K562 (cell line): ENCODE data around the gene KIF26B. TPM values are rescaled to one million over a fixed set of nuclear protein-coding genes. Genes with fewer than 3 reads are reported as not detected.

ENCODE experiments used
- ARID2 ChIP-seq: fragments of 450-650 bp; IDR thresholded peaks from 2 replicates; pipeline ENCODE4 v1.6.1; 2017; ENCODE audit warnings: antibody characterized with exemption, mild to moderate bottlenecking
- BRF2 ChIP-seq: IDR thresholded peaks from 3 replicates; pipeline ENCODE4 v1.6.1; 2011; ENCODE audit warnings: borderline replicate concordance, mild to moderate bottlenecking; ENCODE audit not compliant: insufficient read length, insufficient read depth
- CHCHD3 ChIP-seq: fragments of 250-450 bp; sonication (Bioruptor Pico); IDR thresholded peaks from 2 replicates; pipeline ENCODE4 v2.1.2; 2022; ENCODE audit warnings: mild to moderate bottlenecking
- CHD2 ChIP-seq: IDR thresholded peaks from 2 replicates; pipeline ENCODE4 v1.6.1; 2011; ENCODE audit warnings: low read depth, low read length
- E2F4 ChIP-seq: sonication (generic); formaldehyde crosslinking; IDR thresholded peaks from 2 replicates; pipeline ENCODE4 v1.8.0; 2022; ENCODE audit warnings: mild to moderate bottlenecking, low read depth, missing genetic modification reagents
- EP400 ChIP-seq: fragments of 450-650 bp; IDR thresholded peaks from 2 replicates; pipeline ENCODE4 v1.6.1; 2017; ENCODE audit warnings: antibody characterized with exemption, mild to moderate bottlenecking, moderate library complexity
- GABPB2 ChIP-seq: fragments of 250-450 bp; sonication (Bioruptor Pico); conservative IDR thresholded peaks from 2 replicates; pipeline ENCODE4 v1.5.1; 2021; ENCODE audit warnings: mild to moderate bottlenecking
- HMG20B ChIP-seq: fragments of 250-450 bp; sonication (Bioruptor Pico); IDR thresholded peaks from 2 replicates; pipeline ENCODE4 v1.5.0; 2021; ENCODE audit warnings: mild to moderate bottlenecking
- HMGN3 ChIP-seq: IDR thresholded peaks from 2 replicates; pipeline ENCODE4 v1.6.1; 2011; ENCODE audit warnings: borderline replicate concordance, low read depth, mild to moderate bottlenecking, mixed read lengths, low read length; ENCODE audit not compliant: insufficient read length; ENCODE audit errors: extremely low read depth
- L3MBTL2 ChIP-seq: fragments of 450-650 bp; IDR thresholded peaks from 2 replicates; pipeline ENCODE4 v1.6.1; 2016; ENCODE audit warnings: mild to moderate bottlenecking, moderate library complexity
- MAFF ChIP-seq: IDR thresholded peaks from 2 replicates; pipeline ENCODE4 v1.6.1; 2012; ENCODE audit warnings: low read length, improper control_type of control experiment
- MCM7 ChIP-seq, 2 experiments: fragments of 450-650 bp; IDR thresholded peaks; 2 replicates each; pipeline ENCODE4 v1.6.1; 2016 to 2018
- MNT ChIP-seq, 2 experiments: fragments of 450-650 bp; conservative IDR thresholded peaks; 2 replicates each; pipeline ENCODE4 v1.6.1; 2017; ENCODE audit warnings: mild to moderate bottlenecking in 2 of 2, moderate library complexity in 2 of 2
- MTF1 ChIP-seq: fragments of 250-450 bp; sonication (Bioruptor Pico); IDR thresholded peaks from 2 replicates; pipeline ENCODE4 v1.9.0; 2021; ENCODE audit warnings: moderate library complexity, mild to moderate bottlenecking, inconsistent platforms, borderline replicate concordance
- RCOR1 ChIP-seq, 2 experiments: IDR thresholded peaks; 2 replicates each; pipeline ENCODE4 v1.6.1; 2012; ENCODE audit warnings: low read depth in 2 of 2, low read length in 2 of 2, borderline replicate concordance in 1 of 2, improper control_type of control experiment in 1 of 2
- SOX6 ChIP-seq: fragments of 450-650 bp; IDR thresholded peaks from 2 replicates; pipeline ENCODE4 v1.6.1; 2014; ENCODE audit warnings: mild to moderate bottlenecking
- ZNF124 ChIP-seq: sonication (generic); formaldehyde crosslinking; IDR thresholded peaks from 2 replicates; pipeline ENCODE4 v1.8.1; 2022; ENCODE audit warnings: missing genetic modification reagents
- ZNF384 ChIP-seq: IDR thresholded peaks from 2 replicates; pipeline ENCODE4 v1.6.1; 2012; ENCODE audit warnings: low read depth, low read length, improper control_type of control experiment
- ZNF76 ChIP-seq: fragments of 250-450 bp; sonication (Bioruptor Pico); IDR thresholded peaks from 2 replicates; pipeline ENCODE4 v1.4.0; 2020; ENCODE audit warnings: mild to moderate bottlenecking, moderate library complexity, borderline replicate concordance
- polyA plus RNA-seq, 8 experiments: library from polyadenylated mRNA; depleted of rRNA in 4 of 8; stranded (reverse) in 5 of 8; unstranded in 3 of 8; fragments of >200 nt; fragmentation: Nextera tagmentation in 2 of 8; fragmentation: Illumina TruSeq in 1 of 8; extraction: Ambion mirVana in 2 of 8; extraction: Trizol in 1 of 8; gene quantifications; 2 replicates each; pipeline versions ENCODE4 v1.2.1 to v1.2.3, GENCODE V29; 2011 to 2014; ENCODE audit warnings: inconsistent platforms in 1 of 8, missing spikeins in 1 of 8
- total RNA-seq, 7 experiments: library from RNA; depleted of rRNA in 6 of 7; stranded (reverse); fragments of >200 nt in 6 of 7; fragmentation: Illumina TruSeq in 2 of 7; extraction: Trizol in 2 of 7; gene quantifications; 2 replicates each; pipeline versions ENCODE4 v1.2.1 to v1.2.3, GENCODE V29; 2011 to 2021; ENCODE audit warnings: low replicate concordance in 1 of 7
- TF ChIP-seq, protein P1 (sequence below): fragments of 250-450 bp; sonication (Bioruptor Pico); IDR thresholded peaks from 2 replicates; pipeline ENCODE4 v1.4.0; 2020; ENCODE audit warnings: mild to moderate bottlenecking, moderate library complexity
- TF ChIP-seq, protein P2 (sequence below), 2 experiments: IDR thresholded peaks; 2 replicates each; pipeline ENCODE4 v1.6.1; 2011; ENCODE audit warnings: borderline replicate concordance in 1 of 2, control low read depth in 1 of 2, low read depth in 1 of 2, low read length in 1 of 2, mild to moderate bottlenecking in 1 of 2, mixed read lengths in 1 of 2, moderate library complexity in 1 of 2; ENCODE audit not compliant: insufficient read depth in 1 of 2, insufficient read length in 1 of 2, poor library complexity in 1 of 2, severe bottlenecking in 1 of 2; ENCODE audit errors: extremely low read depth in 1 of 2

Gene KIF26B
- total and polyA plus RNA-seq, 9 of the 15 experiments (the other 6 are each of a cell fraction or from before 2014, with no cell fraction given) = 0.02 to 0.08 (median 0.03) TPM; not detected in 6

- TF ChIP-seq CHCHD3 (CRISPR knock-in tag) (no peak), ZNF384 (no peak), MTF1 (no peak), CHD2 (no peak), MCM7 (IDR thresholded peaks at IDR 0.05) (no peak), L3MBTL2 (0 out of 2 replicates have a peak, but pooled peaks have one; percentile 40), E2F4 (no peak), MNT (conservative IDR thresholded peaks at IDR 0.05) (0 out of 4 replicates have a peak, but pooled peaks of 1 of the 2 experiments have one; percentile 11), HMG20B (CRISPR knock-in tag) (no peak), BRF2 (no peak), RCOR1 (IDR thresholded peaks at IDR 0.05; ENCODE audit: borderline replicate concordance in 1 of 2, low read depth in 2 of 2, low read length in 2 of 2) (no peak), SOX6 (no peak), MAFF (no peak), GABPB2 (CRISPR knock-in tag) (no peak), ZNF124 (CRISPR knock-in tag) (no peak), EP400 (no peak), ARID2 (no peak), ZNF76 (CRISPR knock-in tag) (no peak), HMGN3 (no peak)
- TF ChIP-seq, protein P1, sequence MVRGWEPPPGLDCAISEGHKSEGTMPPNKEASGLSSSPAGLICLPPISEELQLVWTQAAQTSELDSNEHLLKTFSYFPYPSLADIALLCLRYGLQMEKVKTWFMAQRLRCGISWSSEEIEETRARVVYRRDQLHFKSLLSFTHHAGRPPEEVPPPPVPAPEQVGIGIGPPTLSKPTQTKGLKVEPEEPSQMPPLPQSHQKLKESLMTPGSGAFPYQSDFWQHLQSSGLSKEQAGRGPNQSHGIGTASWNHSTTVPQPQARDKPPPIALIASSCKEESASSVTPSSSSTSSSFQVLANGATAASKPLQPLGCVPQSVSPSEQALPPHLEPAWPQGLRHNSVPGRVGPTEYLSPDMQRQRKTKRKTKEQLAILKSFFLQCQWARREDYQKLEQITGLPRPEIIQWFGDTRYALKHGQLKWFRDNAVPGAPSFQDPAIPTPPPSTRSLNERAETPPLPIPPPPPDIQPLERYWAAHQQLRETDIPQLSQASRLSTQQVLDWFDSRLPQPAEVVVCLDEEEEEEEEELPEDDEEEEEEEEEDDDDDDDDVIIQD = no peak
- TF ChIP-seq, protein P2, sequence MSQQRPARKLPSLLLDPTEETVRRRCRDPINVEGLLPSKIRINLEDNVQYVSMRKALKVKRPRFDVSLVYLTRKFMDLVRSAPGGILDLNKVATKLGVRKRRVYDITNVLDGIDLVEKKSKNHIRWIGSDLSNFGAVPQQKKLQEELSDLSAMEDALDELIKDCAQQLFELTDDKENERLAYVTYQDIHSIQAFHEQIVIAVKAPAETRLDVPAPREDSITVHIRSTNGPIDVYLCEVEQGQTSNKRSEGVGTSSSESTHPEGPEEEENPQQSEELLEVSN (IDR thresholded peaks at IDR 0.05; ENCODE audit: borderline replicate concordance in 1 of 2, extremely low read depth in 1 of 2, insufficient read depth in 1 of 2, insufficient read length in 1 of 2, low read depth in 1 of 2, low read length in 1 of 2, poor library complexity in 1 of 2, severe bottlenecking in 1 of 2) = peak; percentile 43 to 73
Observed at GRCh38 chr1:245153552-245154428, 995 bp upstream of the KIF26B start (continued).
